HEK293T (cell line): ENCODE data around the gene MYBPC2.

Source experiments
- CTCF ChIA-PET: fragments of 350-600 bp; formaldehyde crosslinking; extraction: SDS; loops from one replicate; lab custom pipeline; 2021; ENCODE audit warnings: antibody characterized with exemption, inconsistent platforms; lab: Yijun Ruan, JAX
- POLR2A ChIA-PET: fragments of 350-600 bp; formaldehyde crosslinking; extraction: SDS; loops from one replicate; lab custom pipeline; 2020; ENCODE audit warnings: antibody characterized with exemption, inconsistent platforms; lab: Yijun Ruan, JAX
- DNase-seq: peaks from one replicate; pipeline ENCODE4 v3.0.0; 2012; ENCODE audit warnings: mixed read lengths; ENCODE audit errors: extremely low spot score
- ARNT ChIP-seq: fragments of 450-650 bp; IDR thresholded peaks from 2 replicates; pipeline ENCODE4 v1.6.1; 2017; ENCODE audit warnings: mild to moderate bottlenecking
- BHLHE40 ChIP-seq: fragments of 450-650 bp; IDR thresholded peaks from 2 replicates; pipeline ENCODE4 v1.6.1; 2016; ENCODE audit warnings: mild to moderate bottlenecking, moderate library complexity, borderline replicate concordance
- CTBP1 ChIP-seq: fragments of 450-650 bp; IDR thresholded peaks from 2 replicates; pipeline ENCODE4 v1.6.1; 2016; ENCODE audit warnings: borderline replicate concordance
- ELF4 ChIP-seq: fragments of 450-650 bp; IDR thresholded peaks from 2 replicates; pipeline ENCODE4 v1.6.1; 2017; ENCODE audit warnings: antibody characterized with exemption
- FOXA1 ChIP-seq: fragments of 450-650 bp; IDR thresholded peaks from 2 replicates; pipeline ENCODE4 v1.6.1; 2016; ENCODE audit warnings: mild to moderate bottlenecking
- FOXK2 ChIP-seq: fragments of 450-650 bp; IDR thresholded peaks from 2 replicates; pipeline ENCODE4 v1.6.1; 2016; ENCODE audit warnings: mild to moderate bottlenecking
- FOXM1 ChIP-seq: fragments of 450-650 bp; IDR thresholded peaks from 2 replicates; pipeline ENCODE4 v1.6.1; 2017; ENCODE audit warnings: mild to moderate bottlenecking, borderline replicate concordance
- HDGF ChIP-seq: fragments of 450-650 bp; IDR thresholded peaks from 2 replicates; pipeline ENCODE4 v1.6.1; 2017; ENCODE audit warnings: antibody characterized with exemption, borderline replicate concordance
- L3MBTL2 ChIP-seq: fragments of 450-650 bp; conservative IDR thresholded peaks from 2 replicates; pipeline ENCODE4 v1.6.1; 2016; ENCODE audit warnings: mild to moderate bottlenecking
- LEF1 ChIP-seq: fragments of 450-650 bp; IDR thresholded peaks from 2 replicates; pipeline ENCODE4 v1.6.1; 2017; ENCODE audit warnings: mild to moderate bottlenecking, borderline replicate concordance
- NFRKB ChIP-seq: fragments of 450-650 bp; IDR thresholded peaks from 2 replicates; pipeline ENCODE4 v1.6.1; 2016; ENCODE audit warnings: mild to moderate bottlenecking, moderate library complexity
- SP1 ChIP-seq: fragments of 450-650 bp; IDR thresholded peaks from 2 replicates; pipeline ENCODE4 v1.6.1; 2017
- SUZ12 ChIP-seq: fragments of 450-650 bp; IDR thresholded peaks from 2 replicates; pipeline ENCODE4 v1.6.1; 2016; ENCODE audit warnings: mild to moderate bottlenecking
- TARDBP ChIP-seq: fragments of 450-650 bp; IDR thresholded peaks from 2 replicates; pipeline ENCODE4 v1.6.1; 2016
- ZNF384 ChIP-seq: fragments of 450-650 bp; IDR thresholded peaks from 2 replicates; pipeline ENCODE4 v1.6.1; 2016
- TF ChIP-seq, protein P1 (sequence below): fragments of 450-650 bp; IDR thresholded peaks from 2 replicates; pipeline ENCODE4 v1.6.1; 2016

The MYBPC2 gene

GRCh38 chr19:50507376-50507775, 74.7 kb downstream of the MYBPC2 start:
- TF ChIP-seq SP1 (no peak), HDGF (no peak), FOXM1 (no peak), ZNF384 (no peak), TARDBP (no peak), ARNT (no peak), FOXK2 (no peak), ELF4 (no peak), L3MBTL2 (no peak), NFRKB (no peak), SUZ12 (no peak), LEF1 (no peak), CTBP1 (no peak), FOXA1 (no peak)
- TF ChIP-seq, protein P1, sequence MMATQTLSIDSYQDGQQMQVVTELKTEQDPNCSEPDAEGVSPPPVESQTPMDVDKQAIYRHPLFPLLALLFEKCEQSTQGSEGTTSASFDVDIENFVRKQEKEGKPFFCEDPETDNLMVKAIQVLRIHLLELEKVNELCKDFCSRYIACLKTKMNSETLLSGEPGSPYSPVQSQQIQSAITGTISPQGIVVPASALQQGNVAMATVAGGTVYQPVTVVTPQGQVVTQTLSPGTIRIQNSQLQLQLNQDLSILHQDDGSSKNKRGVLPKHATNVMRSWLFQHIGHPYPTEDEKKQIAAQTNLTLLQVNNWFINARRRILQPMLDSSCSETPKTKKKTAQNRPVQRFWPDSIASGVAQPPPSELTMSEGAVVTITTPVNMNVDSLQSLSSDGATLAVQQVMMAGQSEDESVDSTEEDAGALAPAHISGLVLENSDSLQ: no peak
- POLR2A ChIA-PET: no interaction called here
- no peak for DNase-seq
- CTCF ChIA-PET: no interaction called here

- TF ChIP-seq, protein P1: no peak
- TF ChIP-seq ARNT (no peak), HDGF (no peak)
- ChIA-PET CTCF (interaction anchor here (0.9 kb wide), 1 partner anchor 30 kb away, joined by 4 read pairs; no protein-coding TSS in a partner anchor), POLR2A (no interaction called here)
- no peak for DNase-seq
Measured at GRCh38 chr19:50508843-50509190, 76.1 kb downstream of the MYBPC2 start.

DNA sequence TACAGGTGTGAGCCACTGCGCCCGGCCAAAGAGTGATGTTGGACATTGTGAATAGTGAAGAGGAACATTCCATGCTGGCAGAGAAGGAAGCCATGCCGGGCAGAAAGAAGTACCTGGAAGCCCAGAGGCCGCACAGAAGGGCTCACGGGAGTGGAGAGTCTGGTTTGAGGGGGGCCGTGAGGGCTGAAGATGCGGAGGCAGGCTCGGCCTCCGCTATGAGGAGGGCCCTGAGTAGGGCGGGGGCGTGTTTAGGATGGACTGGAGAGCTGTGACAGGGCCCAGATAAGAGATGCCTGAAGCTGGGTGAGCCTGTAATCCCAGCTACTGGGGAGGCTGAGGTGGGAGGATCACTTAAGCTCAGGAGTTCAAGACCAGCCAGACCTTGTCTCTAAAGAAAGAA, 76.7 kb downstream of the MYBPC2 start:
- CTCF ChIA-PET: interaction anchor here (0.9 kb wide), 1 partner anchor 30 kb away, joined by 4 read pairs; no protein-coding TSS in a partner anchor
- TF ChIP-seq FOXA1: no peak
- TF ChIP-seq ELF4: no peak
- no peak for TF ChIP-seq ZNF384
- TF ChIP-seq L3MBTL2: no peak
- no peak for TF ChIP-seq ARNT
- TF ChIP-seq HDGF: no peak
- TF ChIP-seq, protein P1: no peak
- POLR2A ChIA-PET: no interaction called here
- no peak for DNase-seq

- TF ChIP-seq NFRKB: no peak
- TF ChIP-seq CTBP1: no peak
- no peak for TF ChIP-seq BHLHE40
- TF ChIP-seq L3MBTL2: no peak
- no peak for TF ChIP-seq FOXM1
- TF ChIP-seq FOXK2: no peak
- no peak for TF ChIP-seq ELF4
- TF ChIP-seq, protein P1: no peak
- no peak for TF ChIP-seq LEF1
- no peak for DNase-seq
- CTCF ChIA-PET: no interaction called here
- POLR2A ChIA-PET: no interaction called here
Measured at GRCh38 chr19:50510121-50510670, 77.5 kb downstream of the MYBPC2 start.

- no peak for DNase-seq
- no peak for TF ChIP-seq ELF4
- POLR2A ChIA-PET: interaction anchor here (0.6 to 2.1 kb wide), 8 partner anchors 14 to 218 kb away, joined by 3 to 5 read pairs (median 3); partner anchors contain the start of gene NR1H2
- CTCF ChIA-PET: no interaction called here
Measured at GRCh38 chr19:50510700-50511068, 78.0 kb downstream of the MYBPC2 start.

DNA sequence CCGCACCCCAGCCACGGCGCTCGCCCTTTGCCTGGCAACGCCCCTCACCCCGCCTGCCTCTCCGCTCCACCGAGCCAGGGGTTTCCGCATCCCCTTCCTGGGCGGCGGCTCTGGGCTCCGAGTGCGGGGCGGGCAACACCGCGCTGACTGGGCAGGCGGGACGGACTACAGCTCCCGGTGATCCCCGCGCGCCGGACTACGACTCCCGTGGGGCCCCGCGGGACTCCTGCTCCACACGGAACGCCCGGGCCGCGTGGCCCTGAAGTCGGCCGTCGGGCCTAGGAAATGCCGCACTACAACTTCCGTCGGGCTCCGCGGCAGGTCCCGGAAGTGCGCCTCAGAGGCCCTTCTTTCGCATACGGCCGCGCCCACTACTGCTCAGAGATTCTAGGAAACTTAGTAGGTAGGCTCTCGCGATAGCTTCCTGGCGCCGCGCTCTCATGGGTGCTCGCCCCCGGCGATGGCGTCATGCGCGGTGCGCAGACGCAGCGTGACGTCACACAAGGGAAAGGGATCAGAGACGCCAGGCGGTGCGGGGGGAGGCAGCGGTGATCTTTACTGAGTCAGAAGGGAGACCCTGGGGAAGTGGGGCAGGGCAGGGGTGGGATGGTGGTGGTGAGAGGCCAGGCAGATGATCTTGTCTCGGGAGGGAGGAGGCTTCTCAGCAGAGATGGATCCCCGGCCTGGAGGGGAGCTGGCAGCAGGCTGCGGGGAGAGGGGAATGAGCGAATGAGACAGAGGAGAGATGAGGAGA, 78.6 kb downstream of the MYBPC2 start, which contains the start of gene JOSD2:
Gene JOSD2, minus strand, starts transcription at position 123 of the 754 bp plus-strand sequence. CDS start 760 bp downstream, outside the sequence.
- CTCF ChIA-PET: interaction anchor here (0.7 kb wide), 1 partner anchor 46 kb away, joined by 3 read pairs; no protein-coding TSS in a partner anchor

More for the DNA sequence above, 78.6 kb downstream of the MYBPC2 start, which contains the start of gene JOSD2:
- TF ChIP-seq, protein P1: no peak
- TF ChIP-seq ELF4 (peak; percentile 93), L3MBTL2 (peak; percentile 48; the same call in 1 of the 2 replicates), TARDBP (peak; percentile 98), ARNT (no peak), SUZ12 (no peak), CTBP1 (peak; percentile 54; the same call in 1 of the 2 replicates), ZNF384 (no peak)
- peak; percentile 98 for DNase-seq
- POLR2A ChIA-PET: interaction anchor here (0.6 to 2.1 kb wide), 11 partner anchors 14 to 217 kb away, joined by 3 to 6 read pairs (median 3); partner anchors contain the start of gene NR1H2
